Right renal pelvis (tissue), 4 donors: ENCODE measurements around the gene OTOL1. TPM values are rescaled to one million over a fixed set of nuclear protein-coding genes. Genes with fewer than 3 reads are reported as not detected.
"Not testable (repeated sequence)": the region's sequence is repeated elsewhere in the genome, so short reads cannot be mapped to it uniquely, and the experiment has no call there.

ENCODE experiments used
- DNase-seq, 4 donors: peaks; one replicate each; pipeline ENCODE4 v3.0.0-alpha.2; 2013; ENCODE audit warnings: low read depth in 4 of 4, low spot score in 3 of 4, missing footprints in 1 of 4
- polyA plus RNA-seq, 4 donors: library from polyadenylated mRNA; unstranded; fragments of 120-200 nt; gene quantifications; one replicate each; pipeline ENCODE4 v1.2.1, GENCODE V29; 2013; ENCODE audit not compliant: insufficient read length in 4 of 4

Gene OTOL1
- polyA plus RNA-seq: not detected

GRCh38 chr3:161496508-161496907 lies at the start of gene OTOL1:
Gene OTOL1, plus strand, starts transcription at chr3:161496808. Its CDS starts 0 bp downstream, at chr3:161496808.
- DNase-seq: no peak

- DNase-seq: no peak
Observed at GRCh38 chr3:161449785-161450184, 46.8 kb upstream of the OTOL1 start.

- no peak for DNase-seq
Observed at GRCh38 chr3:161452179-161452578, 44.4 kb upstream of the OTOL1 start.

GRCh38 chr3:161454615-161455014 lies 42.0 kb upstream of the OTOL1 start:
- DNase-seq: no peak

GRCh38 chr3:161455962-161456361 lies 40.6 kb upstream of the OTOL1 start:
- DNase-seq: no peak

GRCh38 chr3:161462138-161462537 lies 34.5 kb upstream of the OTOL1 start:
- DNase-seq: no peak

GRCh38 chr3:161471211-161471610 lies 25.4 kb upstream of the OTOL1 start:
- no peak for DNase-seq

GRCh38 chr3:161474139-161474538 lies 22.5 kb upstream of the OTOL1 start:
- no peak for DNase-seq

GRCh38 chr3:161474741-161475140 lies 21.9 kb upstream of the OTOL1 start:
- DNase-seq: no peak

GRCh38 chr3:161475206-161475605 lies 21.4 kb upstream of the OTOL1 start:
- DNase-seq: no peak

- DNase-seq: no peak
Observed at GRCh38 chr3:161475905-161476304, 20.7 kb upstream of the OTOL1 start.

GRCh38 chr3:161484226-161484625 lies 12.4 kb upstream of the OTOL1 start:
- no peak for DNase-seq

- not testable (repeated sequence) for DNase-seq
Observed at GRCh38 chr3:161488284-161488683, 8.3 kb upstream of the OTOL1 start.

GRCh38 chr3:161489395-161489794 lies 7.2 kb upstream of the OTOL1 start:
- DNase-seq: no peak

GRCh38 chr3:161490845-161491244 lies 5.8 kb upstream of the OTOL1 start:
- DNase-seq: not testable (repeated sequence)

- DNase-seq: no peak
Observed at GRCh38 chr3:161498259-161498921, 1.8 kb downstream of the OTOL1 start.

GRCh38 chr3:161500068-161500796 lies 3.6 kb downstream of the OTOL1 start:
- peak in 3 of 4 donors; percentile 14 to 39 (median 22) for DNase-seq

GRCh38 chr3:161503271-161503670 lies 6.7 kb downstream of the OTOL1 start:
- DNase-seq: no peak

- DNase-seq: no peak
Observed at GRCh38 chr3:161508852-161509477, 12.4 kb downstream of the OTOL1 start.

- DNase-seq: no peak
Observed at GRCh38 chr3:161510510-161511260, 14.1 kb downstream of the OTOL1 start.

- DNase-seq: no peak
Observed at GRCh38 chr3:161523916-161524315, 27.3 kb downstream of the OTOL1 start.
